ENCODE results near the gene CPTP. TPM values are rescaled to one million over a fixed set of nuclear protein-coding genes. Genes with fewer than 3 reads are reported as not detected.

CPTP gene
- total RNA-seq, 1 donor from 2014 or later, result 40.1 TPM

- H3K4me3 ChIP-seq (ENCODE audit: low read depth, low read length), result no peak overlapping the region
- no peak for DNase-seq (ENCODE audit: low read depth)
- no peak for TF ChIP-seq CTCF (conservative IDR thresholded peaks at IDR 0.05; ENCODE audit: low read depth, low read length)
Observed at GRCh38 chr1:1297802-1298424, 26.7 kb upstream of the CPTP start.

GRCh38 chr1:1298861-1299685 is 25.5 kb upstream of the CPTP start:
- no peak for TF ChIP-seq CTCF (conservative IDR thresholded peaks at IDR 0.05; ENCODE audit: low read depth, low read length)
- no peak overlapping the region for H3K4me3 ChIP-seq (ENCODE audit: low read depth, low read length)
- DNase-seq (ENCODE audit: low read depth), result no peak

- no peak for DNase-seq (ENCODE audit: low read depth)
- no peak overlapping the region for H3K4me3 ChIP-seq (ENCODE audit: low read depth, low read length)
- peak; percentile 38 for TF ChIP-seq CTCF (conservative IDR thresholded peaks at IDR 0.05; ENCODE audit: low read depth, low read length)
Observed at GRCh38 chr1:1299686-1300351, 24.8 kb upstream of the CPTP start.

GRCh38 chr1:1300352-1300739 is 24.3 kb upstream of the CPTP start:
- H3K4me3 ChIP-seq (ENCODE audit: low read depth, low read length), result no peak overlapping the region
- peak; percentile 5 for TF ChIP-seq CTCF (conservative IDR thresholded peaks at IDR 0.05; ENCODE audit: low read depth, low read length)
- DNase-seq (ENCODE audit: low read depth), result no peak

GRCh38 chr1:1302006-1302430 is 22.6 kb upstream of the CPTP start:
- no peak for DNase-seq (ENCODE audit: low read depth)
- no peak overlapping the region for H3K4me3 ChIP-seq (ENCODE audit: low read depth, low read length)
- TF ChIP-seq CTCF (conservative IDR thresholded peaks at IDR 0.05; ENCODE audit: low read depth, low read length), result peak; percentile 58

- H3K4me3 ChIP-seq (ENCODE audit: low read depth, low read length), result no peak overlapping the region
- TF ChIP-seq CTCF (conservative IDR thresholded peaks at IDR 0.05; ENCODE audit: low read depth, low read length), result no peak
- no peak for DNase-seq (ENCODE audit: low read depth)
Observed at GRCh38 chr1:1302951-1303509, 21.6 kb upstream of the CPTP start.

Data from epithelial cell of proximal tubule (primary cell).